ENCODE data around the gene AGBL1.

DNA sequence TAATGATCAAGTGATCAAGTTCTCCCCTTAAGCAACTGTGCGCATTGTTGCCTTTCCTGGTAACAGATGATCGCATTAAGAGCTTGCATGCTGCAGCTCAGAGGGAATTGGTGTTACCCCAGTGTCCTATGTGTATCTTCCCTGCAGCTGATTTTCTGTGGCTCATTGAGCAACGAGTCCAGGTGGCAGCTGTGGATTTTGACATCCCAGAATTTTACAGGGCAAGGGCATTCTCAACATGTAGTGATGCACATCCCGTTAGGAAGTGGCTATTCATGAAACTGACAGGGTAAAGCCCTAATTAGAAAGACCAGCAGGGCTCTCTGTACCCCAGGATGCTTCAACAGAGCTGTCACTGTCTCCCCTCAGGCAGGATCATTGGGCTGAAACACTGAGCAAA, 232.8 kb downstream of the AGBL1 start:
- TF ChIP-seq CTCF (IDR thresholded peaks at IDR 0.05; ENCODE audit: insufficient read depth, low read length, poor library complexity, severe bottlenecking) (no peak), EZH2phosphoT487 (conservative IDR thresholded peaks at IDR 0.05; ENCODE audit: low read length) (no peak)

Data from SU-DHL-6 (cell line).